Uterus (tissue), 4 donors: ENCODE measurements around the gene TMEM129. TPM values are rescaled to one million over a fixed set of nuclear protein-coding genes. Genes with fewer than 3 reads are reported as not detected.

ENCODE experiments used
- DNase-seq, 2 donors: peaks; one replicate each; pipeline ENCODE4 v3.0.0-alpha.2; 2019 to 2020
- H3K27ac ChIP-seq, 2 donors: fragments of 200-600 bp; sonication (generic); 1 replicate in 1 of 2; 2 replicates in 1 of 2; pipeline ENCODE4 v1.5.1; 2016 to 2018
- H3K27me3 ChIP-seq, 2 donors: fragments of 200-600 bp; sonication (generic); one replicate each; pipeline ENCODE4 v1.5.1; 2018 to 2019; ENCODE audit warnings: control low read depth in 1 of 2
- H3K36me3 ChIP-seq, 2 donors: fragments of 200-600 bp; sonication (generic); one replicate each; pipeline ENCODE4 v1.5.1; 2019; ENCODE audit warnings: control low read depth in 1 of 2
- H3K4me1 ChIP-seq, 2 donors: fragments of 200-600 bp; sonication (generic); one replicate each; pipeline ENCODE4 v1.5.1; 2018 to 2019; ENCODE audit warnings: control low read depth in 1 of 2
- H3K4me3 ChIP-seq, 2 donors: fragments of 200-600 bp; sonication (generic); 1 replicate in 1 of 2; 2 replicates in 1 of 2; pipeline ENCODE4 v1.5.1; 2018 to 2019; ENCODE audit warnings: mild to moderate bottlenecking in 1 of 2
- H3K9me3 ChIP-seq, 2 donors: fragments of 200-600 bp; sonication (generic); one replicate each; pipeline ENCODE4 v1.5.1; 2019; ENCODE audit warnings: control low read depth in 1 of 2
- POLR2A ChIP-seq, 2 donors: fragments of 450-650 bp; IDR thresholded peaks; one replicate each; pipeline ENCODE4 v1.6.1; 2016; ENCODE audit warnings: antibody characterized with exemption in 2 of 2, mild to moderate bottlenecking in 1 of 2, moderate library complexity in 1 of 2
- intact Hi-C: fragments of 100-400 bp; cut with DNase I; formaldehyde crosslinking; loops from one replicate; pipeline ENCODE4 v1.15.1; 2023; ENCODE audit warnings: low total_unique reads
- total RNA-seq, 4 donors: library from RNA; depleted of rRNA in 3 of 4; stranded (reverse); fragments of >200 nt in 3 of 4; gene quantifications; one replicate each; pipeline versions ENCODE4 v1.1.0 to v1.2.4, GENCODE V29; 2014 to 2023
- TF ChIP-seq, protein P1 (sequence below), 4 experiments: fragments of 200-600 bp in 2 of 4; fragments of 450-650 bp in 2 of 4; sonication (generic) in 2 of 4; IDR thresholded peaks; one replicate each; pipeline ENCODE4 v1.5.1; 2016 to 2019; ENCODE audit warnings: antibody characterized with exemption in 4 of 4, mild to moderate bottlenecking in 2 of 4, moderate library complexity in 1 of 4
- donor health status: DM: yes; HTN: yes; CAD: no.

The TMEM129 gene
- total RNA-seq, 4 donors from 2014 or later: 31.0 to 99.7 (median 42.7) TPM

DNA sequence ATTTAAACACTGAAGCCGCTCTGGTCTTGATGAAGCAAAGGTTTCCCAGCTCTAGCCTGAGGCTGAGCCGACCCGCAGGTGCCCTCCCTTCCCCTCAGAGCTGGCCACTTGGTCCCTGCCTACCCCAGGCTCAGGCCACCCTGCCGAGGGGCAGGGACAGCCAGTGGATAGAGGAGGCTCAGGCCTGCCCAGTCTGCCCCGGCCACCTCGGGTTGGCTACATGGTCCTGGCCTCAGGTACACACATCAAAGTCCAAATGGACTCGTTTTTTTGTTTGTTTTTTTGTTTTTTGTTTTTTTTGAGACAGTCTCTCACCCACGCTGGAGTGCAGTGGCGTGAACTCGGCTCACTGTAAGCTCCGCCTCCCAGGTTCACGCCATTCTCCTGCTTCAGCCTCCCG, 24.0 kb upstream of the TMEM129 start:
- DNase-seq: no peak
- no peak for TF ChIP-seq POLR2A (IDR thresholded peaks at IDR 0.05)
- TF ChIP-seq, protein P1, sequence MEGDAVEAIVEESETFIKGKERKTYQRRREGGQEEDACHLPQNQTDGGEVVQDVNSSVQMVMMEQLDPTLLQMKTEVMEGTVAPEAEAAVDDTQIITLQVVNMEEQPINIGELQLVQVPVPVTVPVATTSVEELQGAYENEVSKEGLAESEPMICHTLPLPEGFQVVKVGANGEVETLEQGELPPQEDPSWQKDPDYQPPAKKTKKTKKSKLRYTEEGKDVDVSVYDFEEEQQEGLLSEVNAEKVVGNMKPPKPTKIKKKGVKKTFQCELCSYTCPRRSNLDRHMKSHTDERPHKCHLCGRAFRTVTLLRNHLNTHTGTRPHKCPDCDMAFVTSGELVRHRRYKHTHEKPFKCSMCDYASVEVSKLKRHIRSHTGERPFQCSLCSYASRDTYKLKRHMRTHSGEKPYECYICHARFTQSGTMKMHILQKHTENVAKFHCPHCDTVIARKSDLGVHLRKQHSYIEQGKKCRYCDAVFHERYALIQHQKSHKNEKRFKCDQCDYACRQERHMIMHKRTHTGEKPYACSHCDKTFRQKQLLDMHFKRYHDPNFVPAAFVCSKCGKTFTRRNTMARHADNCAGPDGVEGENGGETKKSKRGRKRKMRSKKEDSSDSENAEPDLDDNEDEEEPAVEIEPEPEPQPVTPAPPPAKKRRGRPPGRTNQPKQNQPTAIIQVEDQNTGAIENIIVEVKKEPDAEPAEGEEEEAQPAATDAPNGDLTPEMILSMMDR (IDR thresholded peaks at IDR 0.05): no peak
- Histone ChIP-seq H3K4me1 (no peaks in the 10 kb centered on the region), H3K4me3 (no peak overlapping the region), H3K36me3 (no peaks in the 10 kb centered on the region), H3K27me3 (no peaks in the 10 kb centered on the region), H3K9me3 (no peaks in the 10 kb centered on the region), H3K27ac (no peak overlapping the region)
- intact Hi-C loops: loop anchor here (5.0 kb wide), 1 partner anchor 152 kb away; no protein-coding TSS in a partner anchor

DNA sequence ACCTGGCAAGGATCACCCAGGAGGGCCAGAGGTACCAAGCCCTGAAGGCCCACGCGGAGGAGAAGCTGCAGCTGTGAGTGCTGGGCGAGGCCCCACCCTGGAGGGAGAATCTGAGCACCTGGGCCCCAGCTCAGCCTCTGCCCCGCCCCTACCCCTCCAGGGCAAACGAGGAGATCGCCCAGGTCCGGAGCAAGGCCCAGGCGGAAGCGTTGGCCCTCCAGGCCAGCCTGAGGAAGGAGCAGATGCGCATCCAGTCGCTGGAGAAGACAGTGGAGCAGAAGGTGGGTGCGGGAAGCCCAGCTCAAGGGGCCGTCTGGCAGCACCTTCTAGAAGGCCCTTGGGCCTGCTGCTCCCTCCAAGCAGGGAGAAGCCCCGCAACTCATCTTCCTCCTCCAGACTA, 23.4 kb upstream of the TMEM129 start:
- TF ChIP-seq, protein P1 (IDR thresholded peaks at IDR 0.05): no peak
- TF ChIP-seq POLR2A (IDR thresholded peaks at IDR 0.05): no peak
- Histone ChIP-seq H3K4me3 (no peak overlapping the region), H3K9me3 (no peaks in the 10 kb centered on the region), H3K4me1 (no peaks in the 10 kb centered on the region), H3K27me3 (no peaks in the 10 kb centered on the region), H3K36me3 (no peaks in the 10 kb centered on the region), H3K27ac (no peak overlapping the region)
- intact Hi-C loops: no loop called here
- DNase-seq: no peak

DNA sequence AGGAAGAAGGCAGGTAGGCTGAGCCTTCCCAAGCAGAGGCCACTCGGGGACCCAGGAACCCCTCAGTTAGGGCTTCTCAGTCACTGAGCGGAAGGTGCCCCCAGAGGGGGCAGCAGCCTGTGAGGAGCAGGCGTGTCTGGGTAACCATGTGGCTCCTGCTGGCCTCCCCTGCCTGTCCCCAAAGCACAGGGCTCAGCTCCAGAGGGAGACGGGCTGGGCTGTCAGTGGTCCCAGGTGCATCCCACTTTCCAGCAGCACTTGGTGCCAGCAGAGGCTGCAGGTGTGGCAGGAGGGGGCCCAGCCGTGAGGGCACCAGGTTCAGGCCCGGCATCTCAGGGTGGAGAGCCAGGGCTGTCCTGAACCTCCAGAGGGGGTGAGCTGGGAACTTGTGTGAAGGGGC, 22.9 kb upstream of the TMEM129 start:
- no peaks in the 10 kb centered on the region for H3K4me1 ChIP-seq
- no peaks in the 10 kb centered on the region for H3K9me3 ChIP-seq
- intact Hi-C loops: no loop called here
- H3K27me3 ChIP-seq: no peaks in the 10 kb centered on the region
- TF ChIP-seq, protein P1 (IDR thresholded peaks at IDR 0.05): no peak
- TF ChIP-seq POLR2A (IDR thresholded peaks at IDR 0.05): no peak
- no peaks in the 10 kb centered on the region for H3K36me3 ChIP-seq
- no peak overlapping the region for H3K4me3 ChIP-seq
- no peak overlapping the region for H3K27ac ChIP-seq
- DNase-seq: no peak

DNA sequence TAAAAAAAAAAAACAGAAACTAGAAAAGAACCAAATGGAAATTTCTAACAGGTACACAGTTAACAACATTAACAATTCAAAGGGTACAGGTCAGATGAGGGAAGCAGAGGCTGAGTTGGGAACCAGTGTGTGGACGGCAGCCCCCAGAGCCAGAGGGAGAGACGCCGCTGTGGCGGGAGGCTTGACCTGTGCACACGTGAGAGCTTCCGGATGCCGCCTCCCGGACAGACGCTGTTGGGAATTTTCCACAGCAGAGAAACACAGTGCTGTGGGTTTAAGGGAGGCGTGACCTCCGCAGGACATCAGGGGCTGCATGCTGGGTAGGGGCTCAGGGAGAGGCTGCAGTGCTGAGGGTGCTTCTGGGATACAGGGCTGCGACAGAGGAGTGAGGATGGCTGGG, 22.4 kb upstream of the TMEM129 start:
- Histone ChIP-seq H3K27me3 (no peaks in the 10 kb centered on the region), H3K27ac (no peak overlapping the region), H3K9me3 (no peaks in the 10 kb centered on the region), H3K4me3 (no peak overlapping the region), H3K4me1 (no peaks in the 10 kb centered on the region), H3K36me3 (no peaks in the 10 kb centered on the region)
- no peak for DNase-seq
- intact Hi-C loops: no loop called here
- no peak for TF ChIP-seq POLR2A (IDR thresholded peaks at IDR 0.05)
- TF ChIP-seq, protein P1 (IDR thresholded peaks at IDR 0.05): no peak

DNA sequence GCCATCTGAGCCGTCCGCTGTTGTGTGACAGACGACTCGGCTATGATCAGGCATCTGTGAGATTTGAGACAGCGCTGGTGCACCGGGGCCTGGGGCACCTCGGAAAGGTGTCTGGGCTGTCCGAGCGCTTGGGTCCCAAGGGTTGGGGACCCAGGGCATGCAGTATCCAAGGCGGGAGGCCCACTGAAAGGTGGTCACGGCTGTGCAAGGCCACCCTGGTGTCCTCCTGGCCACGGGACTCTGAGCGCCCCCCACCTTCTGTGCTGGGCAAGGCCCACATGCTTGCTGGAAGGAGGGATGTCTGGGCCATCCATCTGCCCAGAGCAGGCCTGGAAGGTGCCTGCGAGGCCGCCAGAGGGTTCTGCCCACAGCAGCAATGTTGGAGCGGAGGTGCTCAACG, 20.1 kb upstream of the TMEM129 start:
- no peak for DNase-seq
- no peaks in the 10 kb centered on the region for H3K9me3 ChIP-seq
- no peaks in the 10 kb centered on the region for H3K4me1 ChIP-seq
- H3K27ac ChIP-seq: no peak overlapping the region
- intact Hi-C loops: no loop called here
- no peak for TF ChIP-seq POLR2A (IDR thresholded peaks at IDR 0.05)
- TF ChIP-seq, protein P1 (IDR thresholded peaks at IDR 0.05): no peak
- H3K36me3 ChIP-seq: no peaks in the 10 kb centered on the region
- no peaks in the 10 kb centered on the region for H3K27me3 ChIP-seq
- H3K4me3 ChIP-seq: no peak overlapping the region
